ENCODE results near the gene HNRNPA3.
A peak's percentile ranks its signal among the peaks of the same experiment; 100 is the strongest.
"Not testable (repeated sequence)": the region's sequence is repeated elsewhere in the genome, so short reads cannot be mapped to it uniquely, and the experiment has no call there.

HNRNPA3 gene

DNA sequence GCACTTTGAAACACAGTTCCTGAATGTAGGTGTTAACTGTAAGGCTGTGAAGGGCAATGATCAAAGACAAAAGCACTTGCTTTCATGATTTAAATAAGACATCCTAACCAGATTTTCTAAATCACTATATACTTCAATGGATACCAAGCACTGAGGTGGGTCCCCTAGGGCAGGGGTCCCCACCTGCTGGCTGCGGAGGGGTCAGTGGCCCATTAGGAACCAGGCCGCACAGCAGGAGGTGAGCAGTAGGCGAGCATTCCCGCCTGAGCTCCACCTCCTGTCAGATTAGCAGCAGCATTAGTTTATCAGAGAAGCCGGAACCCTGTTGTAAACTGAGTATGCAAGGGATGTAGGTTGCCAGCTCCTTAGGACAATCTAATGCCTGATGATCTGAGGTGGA is 44.9 kb downstream of the HNRNPA3 start:
- DNase-seq, result no peak

DNA sequence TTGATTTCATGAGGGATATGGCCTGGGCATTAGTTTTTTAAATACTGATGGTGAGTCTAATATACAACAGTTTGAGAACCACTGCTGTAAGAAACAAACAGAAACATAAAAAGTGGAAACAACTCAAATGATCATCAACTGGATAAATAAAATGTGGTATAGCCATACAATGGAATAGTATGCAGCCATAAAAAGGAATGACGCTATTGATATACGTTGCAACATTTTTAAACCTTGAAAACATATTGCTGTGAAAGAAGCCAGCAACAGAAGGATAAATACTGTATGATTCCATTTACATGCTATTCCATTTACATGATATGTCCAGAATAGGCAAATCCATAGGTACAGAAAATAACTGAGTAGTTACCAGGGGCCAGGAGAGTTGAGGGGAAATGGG is 45.5 kb downstream of the HNRNPA3 start:
- no peak for DNase-seq

DNA sequence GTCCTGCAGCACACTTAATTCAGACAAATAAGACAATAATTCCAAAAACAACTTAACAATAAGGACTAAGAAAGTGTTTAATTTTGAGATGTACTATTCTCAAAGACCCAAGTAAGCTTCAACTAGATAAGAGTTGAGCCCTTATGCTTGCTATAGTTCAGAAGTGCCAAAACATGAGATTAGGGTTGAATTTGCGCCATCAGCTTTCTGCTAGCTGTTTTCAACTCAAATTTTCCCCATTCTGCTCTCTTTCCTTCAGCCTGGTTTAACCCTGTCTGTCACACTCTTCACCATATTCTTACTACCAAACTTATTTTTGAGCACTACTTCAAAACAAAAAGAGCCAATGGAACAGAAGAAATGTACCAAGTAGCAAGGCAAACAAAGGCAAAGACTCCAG is 47.8 kb downstream of the HNRNPA3 start:
- DNase-seq, result no peak

DNA sequence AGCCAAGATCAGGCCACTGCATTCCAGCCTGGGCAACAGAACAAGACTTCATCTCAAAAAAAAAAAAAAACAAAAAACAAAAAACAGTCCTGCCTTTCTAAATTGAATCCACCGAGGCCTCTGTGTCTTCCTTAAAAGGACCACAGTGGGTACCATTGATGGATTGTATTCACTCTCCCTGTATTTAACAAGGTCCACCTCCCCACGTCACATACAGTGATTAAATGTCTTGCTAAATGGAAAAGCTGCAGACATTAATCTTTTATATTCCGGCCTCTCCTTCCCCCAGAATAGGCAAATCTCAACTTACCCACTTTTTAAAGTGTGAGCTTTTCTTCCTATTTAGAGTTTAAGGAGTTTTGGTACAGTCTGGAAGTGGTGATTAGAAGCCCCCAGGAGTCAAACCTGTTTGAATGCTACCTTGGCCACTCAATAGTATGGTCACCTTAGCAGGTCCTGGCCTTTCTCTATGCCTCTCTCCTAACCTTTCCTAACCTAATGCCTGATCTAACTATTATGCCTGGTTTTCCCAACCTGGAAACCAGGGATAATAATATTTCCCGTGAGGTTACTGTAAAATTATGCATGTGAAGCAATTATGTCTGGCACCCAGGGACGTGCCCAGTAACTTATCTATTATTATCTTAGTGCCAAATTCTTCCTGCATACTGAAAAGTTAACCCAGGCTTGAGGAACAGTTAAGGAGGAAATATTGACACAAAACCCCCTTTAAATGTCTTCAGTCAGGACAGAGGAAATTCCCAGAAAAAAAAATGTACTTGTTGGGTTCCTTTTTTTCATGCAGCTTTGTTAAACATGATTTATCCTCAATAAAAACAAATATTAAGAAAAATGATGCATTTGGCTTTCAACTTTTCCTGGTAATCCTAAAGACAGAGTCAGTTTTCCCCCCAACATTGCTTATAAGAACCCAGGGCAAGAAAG is 48.8 kb downstream of the HNRNPA3 start:
- DNase-seq, result no peak

DNA sequence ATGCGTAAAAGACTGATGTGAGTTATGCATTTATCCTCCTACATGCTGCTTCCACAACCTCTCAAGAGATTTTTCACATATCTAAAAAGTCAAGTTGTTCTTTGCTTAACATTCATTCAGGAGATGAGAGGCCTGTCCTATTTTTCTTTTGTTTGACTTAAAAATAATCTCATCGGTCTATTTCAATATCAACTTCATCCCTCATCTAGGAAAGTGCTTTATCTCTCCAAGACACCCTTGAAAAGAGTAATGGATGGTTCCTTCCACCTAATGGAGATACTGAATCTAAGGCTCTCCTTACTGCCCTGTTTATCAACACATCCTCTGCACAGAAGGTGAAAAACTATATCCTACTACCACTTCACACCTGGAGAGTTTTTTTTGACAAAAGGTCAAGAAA is 49.5 kb downstream of the HNRNPA3 start:
- no peak for DNase-seq

DNA sequence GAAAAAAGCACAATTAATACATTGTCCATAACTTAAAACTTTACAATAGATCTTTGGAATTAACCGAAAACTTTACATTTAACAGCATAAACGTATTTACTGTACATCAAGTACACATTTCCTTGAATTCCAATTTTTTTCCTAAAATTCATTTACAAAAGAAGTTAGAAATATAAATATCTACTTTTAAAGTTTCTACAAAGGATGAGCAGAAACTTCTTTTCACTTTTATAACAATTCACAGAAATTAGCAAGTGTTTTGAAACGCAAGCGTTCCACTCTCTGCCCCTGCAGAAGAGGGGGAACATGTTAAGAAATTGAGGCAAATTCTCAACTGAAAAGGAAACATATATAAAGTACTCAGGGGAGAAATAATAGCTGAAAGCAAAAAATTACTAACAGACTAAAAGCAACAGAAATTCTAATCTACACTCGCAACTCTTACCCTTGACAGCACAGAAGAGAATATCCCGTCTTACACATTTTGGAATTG is 50.4 kb downstream of the HNRNPA3 start:
- DNase-seq, result no peak

DNA sequence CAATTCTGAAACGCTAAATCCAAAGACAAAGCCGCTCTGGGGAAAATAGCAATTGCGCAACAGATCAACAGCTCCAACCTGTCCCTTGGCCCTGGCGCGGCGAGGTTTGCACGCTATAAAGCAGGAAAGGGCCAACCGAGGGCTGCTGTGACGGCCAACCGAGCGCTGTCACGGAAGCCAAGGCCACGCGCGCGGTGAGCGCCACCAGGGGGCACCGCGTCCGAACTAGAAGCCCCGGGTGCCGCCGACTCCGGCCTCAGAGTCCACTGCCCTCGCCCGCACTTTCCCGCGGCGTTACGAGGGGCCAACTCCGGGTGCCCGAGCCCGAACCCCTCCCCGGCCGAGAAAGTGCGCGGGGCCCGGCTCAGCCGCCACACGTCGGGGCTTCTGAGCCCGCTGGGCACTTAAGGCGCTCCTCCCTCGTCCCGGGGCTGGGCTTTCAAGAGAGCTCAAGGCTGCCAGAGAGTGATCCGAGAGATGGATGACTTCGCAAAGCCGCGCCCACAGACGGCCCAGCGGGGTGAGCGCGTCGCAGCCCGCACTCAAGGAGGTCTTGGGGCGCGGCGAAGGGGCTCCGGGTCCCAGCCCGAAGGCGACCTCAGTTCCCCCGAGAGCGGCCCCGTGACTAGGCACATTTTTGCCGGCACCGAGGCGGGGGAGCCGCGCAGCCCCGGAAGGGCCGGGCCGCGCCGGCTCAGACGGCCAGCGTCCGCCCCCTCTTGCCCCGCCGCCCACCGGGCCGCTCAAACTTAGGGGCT is 51.0 kb downstream of the HNRNPA3 start:
- DNase-seq, result peak; percentile 93

DNA sequence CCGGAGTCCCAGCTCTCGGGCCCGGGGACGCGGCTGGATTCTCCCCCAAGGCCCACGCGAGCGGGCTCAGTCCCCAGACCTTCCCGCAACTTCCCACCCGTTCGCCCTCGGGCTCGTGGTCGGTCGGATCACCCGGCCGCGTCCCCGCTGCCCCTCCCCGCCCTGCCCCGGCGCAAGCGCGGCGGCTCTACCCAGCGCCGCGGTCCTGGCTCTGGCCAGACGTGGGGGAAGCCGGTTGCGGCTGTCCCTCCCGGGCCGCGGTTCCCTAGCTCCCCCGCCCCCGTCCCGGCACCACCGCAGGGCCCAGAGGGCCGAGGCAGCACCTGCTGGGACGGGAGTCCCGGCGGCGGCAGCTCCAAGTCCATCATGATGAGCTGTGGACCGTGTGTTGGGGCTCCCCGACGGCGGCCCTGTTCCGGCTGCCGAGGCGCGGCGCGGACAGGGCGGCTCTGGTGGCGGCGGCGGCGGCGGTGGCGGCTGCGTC is 51.7 kb downstream of the HNRNPA3 start:
- DNase-seq, result no peak

DNA sequence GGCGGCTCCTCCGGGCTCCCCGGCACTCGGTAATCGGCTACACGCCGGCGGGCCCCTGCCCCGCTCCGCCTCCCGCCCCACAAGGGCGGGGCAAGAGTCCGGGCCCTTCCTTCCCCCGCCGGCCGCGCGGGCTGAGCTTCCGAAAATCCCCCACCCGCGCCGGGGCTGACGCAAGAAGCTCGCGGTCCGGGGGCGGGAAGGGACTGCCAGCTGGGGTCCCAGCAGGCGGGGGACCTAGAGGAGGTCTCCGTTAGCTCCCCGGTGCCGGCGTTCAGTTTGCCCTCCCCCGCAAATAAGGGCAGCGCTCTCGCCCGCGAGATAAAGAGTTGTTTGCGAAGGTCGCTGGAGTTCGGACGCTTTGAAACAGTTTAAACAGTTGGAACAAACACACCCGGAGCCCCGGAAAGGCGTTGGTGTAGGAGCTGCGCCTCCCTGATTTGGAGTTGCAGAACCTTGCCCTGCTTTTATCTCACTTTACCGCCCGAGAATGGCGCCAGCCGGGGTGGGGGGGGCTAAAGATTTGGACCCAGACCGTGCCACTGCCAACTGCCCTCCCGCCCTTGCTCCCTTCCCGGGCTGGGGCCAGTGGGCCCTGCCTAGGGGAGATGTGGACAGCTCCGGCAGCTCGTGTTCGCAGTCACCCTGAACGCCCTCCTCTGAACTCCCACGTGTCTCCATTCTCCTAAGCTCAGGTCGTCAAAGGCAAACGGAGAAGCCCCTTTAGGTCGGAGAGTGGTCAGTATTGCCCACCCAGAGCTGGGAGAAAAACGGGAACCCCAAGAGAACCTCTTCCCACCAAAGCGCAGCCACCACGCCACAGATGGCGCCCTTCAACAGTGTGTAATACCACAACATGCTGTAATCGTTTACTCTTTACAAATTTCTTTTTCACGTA is 52.3 kb downstream of the HNRNPA3 start, which contains the start of gene NFE2L2:
Gene NFE2L2, minus strand, starts transcription at position 35 of the 895 bp plus-strand sequence. CDS start 151 bp downstream, outside the sequence.
- peak; percentile 98 for DNase-seq

DNA sequence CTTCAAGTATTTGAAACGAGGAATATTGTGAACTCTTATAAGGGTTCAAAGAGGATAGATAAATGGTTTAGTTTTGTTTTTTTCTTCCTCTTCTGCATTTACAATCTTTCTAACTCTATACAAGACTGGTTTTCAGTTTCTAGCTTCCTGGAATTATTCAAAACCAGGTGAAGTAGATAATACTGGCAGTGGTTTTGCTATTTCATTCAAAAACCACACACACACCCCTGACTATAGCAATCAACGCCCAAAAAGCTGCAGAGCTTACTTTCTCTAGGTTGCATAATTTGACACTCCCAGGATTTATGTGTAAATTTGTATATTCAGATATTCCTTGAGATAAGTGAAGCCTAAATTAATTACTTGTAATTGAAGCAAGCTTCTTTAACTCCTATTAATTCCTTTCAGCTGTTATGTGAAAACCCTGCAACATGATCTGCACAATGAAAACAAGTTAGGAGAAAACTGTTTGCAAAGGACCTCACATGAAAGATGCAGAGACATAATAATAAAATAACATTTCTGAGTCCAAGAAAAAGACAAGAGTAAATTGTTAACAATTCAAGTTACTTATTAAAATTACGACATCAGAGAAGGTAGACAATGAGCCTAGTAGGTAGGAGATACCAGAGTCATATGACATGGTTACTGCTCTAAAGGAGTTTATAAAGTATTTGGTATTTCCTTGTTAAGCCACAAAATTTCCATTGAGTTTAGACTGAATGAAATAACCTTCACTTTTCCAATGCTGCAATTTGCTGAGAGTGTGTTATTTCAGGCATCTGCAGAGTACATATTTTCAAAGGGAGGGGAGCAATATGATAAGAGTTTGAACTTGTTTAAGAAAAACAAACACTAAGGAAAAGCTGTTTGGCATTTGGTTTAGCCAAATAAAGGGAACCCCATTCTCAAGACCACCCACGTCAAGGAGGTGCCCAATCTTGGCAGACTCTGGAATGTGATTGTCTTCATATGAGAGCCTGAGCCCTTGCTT is 53.5 kb downstream of the HNRNPA3 start:
- DNase-seq, result no peak

DNA sequence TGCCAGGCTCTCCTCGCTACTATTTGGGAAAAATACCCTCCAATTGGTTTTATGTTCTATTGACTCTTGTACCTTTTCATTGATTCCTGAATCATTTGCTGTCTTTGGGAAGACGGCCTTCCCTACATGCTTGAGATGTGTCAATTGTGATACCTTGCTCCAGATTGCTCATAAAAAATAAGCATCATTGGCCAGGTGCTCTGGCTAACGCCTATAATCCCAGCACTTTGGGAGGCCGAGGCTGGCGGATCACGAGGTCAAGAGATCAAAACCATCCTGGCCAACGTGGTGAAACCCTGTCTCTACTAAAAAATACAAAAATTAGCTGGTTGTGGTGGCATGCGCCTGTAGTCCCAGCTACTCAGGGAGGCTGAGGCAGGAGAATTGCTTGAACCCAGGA is 54.4 kb downstream of the HNRNPA3 start:
- DNase-seq, result not testable (repeated sequence)

DNA sequence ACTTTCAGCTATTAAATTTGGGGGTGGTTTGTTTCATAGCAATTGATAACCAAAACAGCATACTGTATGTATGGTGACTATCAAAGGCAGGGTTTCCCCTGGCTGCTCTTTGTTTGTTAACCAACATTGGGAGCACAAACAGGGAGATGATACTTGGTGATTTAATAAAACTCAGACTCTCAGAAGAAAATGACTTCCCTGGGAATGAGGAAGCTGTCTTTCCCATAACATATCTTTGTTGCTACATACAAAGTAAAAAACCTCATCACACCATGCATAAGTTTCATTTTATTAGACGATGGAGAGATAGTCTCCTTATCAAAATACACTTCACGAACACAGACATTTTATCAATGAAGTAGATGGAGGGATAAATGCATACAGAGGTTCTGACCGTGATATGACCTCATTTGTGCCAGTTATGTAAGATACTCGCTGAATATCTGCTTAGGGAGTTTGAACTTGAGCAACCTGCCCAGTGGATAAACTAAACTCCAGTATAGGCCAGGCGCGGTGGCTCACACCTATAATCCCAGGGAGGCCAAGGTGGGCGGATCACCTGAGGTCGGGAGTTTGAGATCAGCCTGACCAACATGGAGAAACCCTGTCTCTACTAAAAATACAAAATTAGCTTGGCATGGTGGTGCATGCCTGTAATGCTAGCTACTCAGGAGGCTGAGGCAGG is 55.7 kb downstream of the HNRNPA3 start:
- no peak for DNase-seq

DNA sequence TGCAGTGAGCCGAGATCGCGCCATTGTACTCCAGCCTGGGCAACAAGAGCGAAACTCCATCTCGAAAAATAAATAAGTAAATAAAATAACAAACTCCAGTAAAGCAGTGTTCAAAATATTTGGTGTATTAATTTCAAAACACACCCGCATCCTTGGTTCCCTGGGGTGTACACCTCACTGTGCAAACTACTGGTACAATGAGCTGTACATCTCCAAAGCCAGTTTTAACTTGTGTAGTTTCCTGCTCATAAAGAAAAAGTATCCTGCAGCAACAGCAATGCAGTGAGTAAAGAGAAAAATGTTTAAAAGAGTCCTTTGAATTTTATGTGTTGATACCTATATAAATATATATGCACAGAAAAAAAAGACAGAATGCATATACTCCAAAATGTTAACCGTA is 56.3 kb downstream of the HNRNPA3 start:
- DNase-seq, result no peak

DNA sequence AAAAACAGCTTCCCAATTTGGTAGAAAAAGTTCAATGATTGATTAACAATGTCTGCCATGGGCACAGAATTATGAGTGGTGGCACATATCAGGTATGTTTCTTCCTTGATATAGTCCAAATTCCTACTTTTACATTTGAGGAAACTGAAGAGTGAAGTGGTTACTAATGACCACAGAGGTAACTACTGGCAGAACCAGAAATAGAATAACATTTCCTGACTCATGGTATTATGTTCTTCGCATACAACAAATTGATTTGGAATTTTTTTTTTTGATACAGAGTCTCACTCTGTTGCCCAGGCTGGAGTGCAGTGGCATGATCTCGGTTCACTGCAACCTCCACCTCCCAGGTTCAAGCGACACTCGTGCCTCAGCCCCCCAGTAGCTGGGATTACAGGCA is 57.9 kb downstream of the HNRNPA3 start:
- no peak for DNase-seq

DNA sequence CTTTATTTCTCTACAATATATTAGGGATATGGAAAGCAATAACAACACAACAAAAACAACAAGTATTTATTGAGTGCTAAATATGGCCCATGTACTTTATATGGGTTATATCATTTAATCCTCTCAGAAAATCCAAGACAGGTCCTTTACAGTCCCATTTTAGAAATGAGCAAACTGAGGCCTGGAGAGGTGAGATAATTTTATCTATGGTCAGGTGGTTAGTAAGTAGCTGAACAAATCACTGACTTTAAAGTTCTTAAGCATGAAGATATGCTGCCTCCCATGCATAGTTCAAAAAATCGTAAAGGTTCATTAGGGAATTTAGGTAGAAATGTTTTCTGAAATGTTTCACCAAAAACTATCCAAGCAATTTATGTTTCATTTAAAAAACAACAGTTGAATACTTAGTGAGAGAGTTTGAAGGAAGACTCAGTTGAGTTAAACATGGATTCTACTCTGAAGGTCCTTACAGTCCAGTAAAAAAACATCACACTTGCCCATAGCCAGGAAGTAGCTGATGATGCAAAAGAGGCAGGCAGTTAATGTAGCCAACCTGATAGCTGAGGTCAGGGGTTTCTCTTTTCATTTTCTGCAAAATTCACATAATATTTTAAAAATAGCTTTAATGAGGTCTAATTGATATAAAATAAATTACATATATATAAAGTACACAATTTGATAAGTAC is 59.5 kb downstream of the HNRNPA3 start:
- DNase-seq, result no peak

DNA sequence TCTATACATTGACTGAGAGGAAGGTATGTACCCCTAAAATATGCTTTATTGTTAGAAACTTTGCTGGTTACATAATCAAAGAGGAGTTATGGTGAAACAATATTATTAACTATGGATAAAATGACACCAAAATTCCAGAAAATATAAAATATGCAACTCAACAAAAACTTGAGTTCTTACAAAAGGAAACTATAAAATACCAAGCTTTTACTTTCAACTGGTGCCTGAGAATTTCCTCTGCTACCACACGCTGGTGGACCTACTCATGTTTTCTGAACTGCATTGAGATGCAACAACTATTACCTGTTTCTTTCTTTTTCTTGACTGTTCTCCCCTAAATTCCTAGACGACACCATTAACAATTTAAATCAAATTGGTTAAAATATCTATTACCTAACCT is 60.2 kb downstream of the HNRNPA3 start:
- no peak for DNase-seq

DNA sequence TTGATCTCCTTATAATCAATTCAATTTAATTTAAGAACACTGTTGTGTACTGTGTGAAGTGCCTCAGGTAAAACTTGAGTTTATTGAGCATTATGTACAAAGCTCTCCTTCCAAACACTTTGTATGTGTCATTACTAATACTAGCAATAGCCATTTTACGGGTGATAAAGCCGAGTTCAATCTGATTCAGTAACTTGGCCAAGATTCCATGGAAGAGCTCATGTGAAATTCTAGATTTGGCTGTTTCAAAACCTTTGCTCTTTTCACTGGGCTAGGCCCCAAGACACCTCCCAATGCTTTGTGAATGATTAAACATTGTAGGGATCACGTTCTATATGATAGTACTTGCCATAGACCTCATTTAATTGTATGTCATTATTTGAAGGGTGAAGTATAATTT is 60.8 kb downstream of the HNRNPA3 start:
- no peak for DNase-seq
